Measurements from ENCODE around the gene SIPA1L3. TPM values are rescaled to one million over a fixed set of nuclear protein-coding genes. Genes with fewer than 3 reads are reported as not detected.

The SIPA1L3 gene
- total and polyA plus RNA-seq, 10 of the 15 experiments (the other 5 are each of a cell fraction or from before 2014, with no cell fraction given): 0.24 to 66.2 (median 19.1) TPM

DNA sequence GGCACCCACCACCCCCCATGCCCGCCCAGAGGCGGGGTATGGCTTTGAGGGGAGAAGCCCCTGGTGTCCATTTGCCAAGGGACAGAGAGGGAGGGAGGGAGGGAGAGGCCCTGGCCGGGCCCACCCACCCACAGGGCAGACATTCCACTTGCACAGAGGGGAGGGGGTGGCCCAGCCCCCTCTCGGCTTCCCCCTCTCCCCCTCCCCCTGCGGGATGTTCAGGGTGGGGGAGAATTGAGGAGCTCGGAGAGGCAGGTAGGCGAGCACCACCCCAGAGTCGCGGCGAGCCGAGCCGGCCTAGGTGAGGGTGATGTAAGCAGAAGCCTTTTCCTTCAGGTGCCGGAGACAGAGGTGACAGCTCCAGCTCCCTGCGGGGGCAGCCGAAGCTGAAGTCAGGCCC, 304.8 kb downstream of the SIPA1L3 start:
- FAIRE-seq (no peak), ATAC-seq (no peak), DNase-seq (ENCODE audit: low read depth, low spot score) (no peak)
- WGBS (ENCODE audit: insufficient coverage, insufficient replicate concordance, low lambda C conversion rate, missing lambda C conversion rate): 83% methylated on average over 1 of the region's 15 CpGs
- BruUV-seq (replicated peaks): no TSS peak
- in situ Hi-C loops (cut with MboI) (no loop called here), intact Hi-C loops (cut with micrococcal nuclease; ENCODE audit: unreplicated experiment) (no loop called here)
- Histone ChIP-seq H2AFZ (ENCODE audit: control insufficient read depth, low read depth, low read length) (no peak overlapping the region), H3K9ac (ENCODE audit: control insufficient read depth, insufficient read depth, low read length) (no peak overlapping the region), H3K27ac (ENCODE audit: control insufficient read depth, insufficient read depth) (no peak overlapping the region), H3K27me3 (replicated peaks in 1 of 2; ENCODE audit: control insufficient read depth in 2 of 2, insufficient read depth in 2 of 2, low read length in 1 of 2) (no peaks in the 10 kb centered on the region), H3K4me1 (ENCODE audit: control insufficient read depth, insufficient read depth, low read length) (peaks cover 24% of the 10 kb centered on the region), H3K4me3 (no peak overlapping the region), H4K20me1 (ENCODE audit: control insufficient read depth, insufficient read depth) (no peaks in the 10 kb centered on the region), H3K9me3 (replicated peaks; ENCODE audit: control insufficient read depth, insufficient read depth, low read length) (no peaks in the 10 kb centered on the region), H3K4me2 (ENCODE audit: control insufficient read depth, insufficient read depth) (no peak overlapping the region), H3K79me2 (ENCODE audit: control insufficient read depth, insufficient read depth, low read length) (no peaks in the 10 kb centered on the region), H3K36me3 (ENCODE audit: control insufficient read depth in 2 of 2, insufficient read depth in 2 of 2, low read length in 1 of 2) (no peaks in the 10 kb centered on the region)
- POLR2A ChIA-PET: no interaction called here
- TF ChIP-seq NRF1 (conservative IDR thresholded peaks at IDR 0.05; ENCODE audit: low read depth, low read length) (no peak), EZH2 (IDR thresholded peaks at IDR 0.05; ENCODE audit: borderline replicate concordance, control insufficient read depth, low read depth, low read length) (no peak), FOS (IDR thresholded peaks at IDR 0.05; ENCODE audit: borderline replicate concordance, extremely low read depth, insufficient read length) (no peak), ZNF687 (IDR thresholded peaks at IDR 0.05) (no peak), LARP7 (IDR thresholded peaks at IDR 0.05) (no peak), GATAD2B (conservative IDR thresholded peaks at IDR 0.05; ENCODE audit: low read depth) (no peak), FOXM1 (IDR thresholded peaks at IDR 0.05; ENCODE audit: low read depth, low read length) (no peak), ELK1 (IDR thresholded peaks at IDR 0.05; ENCODE audit: low read depth, low read length) (no peak), NFYA (IDR thresholded peaks at IDR 0.05; ENCODE audit: borderline replicate concordance, low read depth, low read length) (no peak)
- TF ChIP-seq, protein P1, sequence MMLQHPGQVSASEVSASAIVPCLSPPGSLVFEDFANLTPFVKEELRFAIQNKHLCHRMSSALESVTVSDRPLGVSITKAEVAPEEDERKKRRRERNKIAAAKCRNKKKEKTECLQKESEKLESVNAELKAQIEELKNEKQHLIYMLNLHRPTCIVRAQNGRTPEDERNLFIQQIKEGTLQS (IDR thresholded peaks at IDR 0.05; ENCODE audit: borderline replicate concordance, extremely low read depth, low read depth, low read length): no peak
- SMC1A ChIA-PET (ENCODE audit: uncharacterized antibody, unreplicated experiment): no interaction called here
- RAD21 ChIA-PET (ENCODE audit: unreplicated experiment): no interaction called here
- CTCF ChIA-PET: no interaction called here

Data from GM12878 (cell line).